K562 (cell line): Measurements from ENCODE around the gene IL11. TPM values are rescaled to one million over a fixed set of nuclear protein-coding genes. Genes with fewer than 3 reads are reported as not detected.

Source experiments
- ETS1 ChIP-seq: conservative IDR thresholded peaks from 2 replicates; pipeline ENCODE4 v1.6.1; 2011; ENCODE audit warnings: low read depth, mild to moderate bottlenecking, low read length; ENCODE audit not compliant: control insufficient read depth
- GABPB1 ChIP-seq: sonication (generic); formaldehyde crosslinking; IDR thresholded peaks from 2 replicates; pipeline ENCODE4 v1.8.0; 2022; ENCODE audit warnings: mild to moderate bottlenecking, missing genetic modification reagents
- HCFC1 ChIP-seq: IDR thresholded peaks from 2 replicates; pipeline ENCODE4 v1.6.1; 2012; ENCODE audit warnings: low read depth, low read length, improper control_type of control experiment
- HDAC2 ChIP-seq: fragments of 450-650 bp; IDR thresholded peaks from 2 replicates; pipeline ENCODE4 v1.6.1; 2016; ENCODE audit warnings: mild to moderate bottlenecking
- L3MBTL2 ChIP-seq: fragments of 450-650 bp; IDR thresholded peaks from 2 replicates; pipeline ENCODE4 v1.6.1; 2016; ENCODE audit warnings: mild to moderate bottlenecking, moderate library complexity
- NR1H2 ChIP-seq: sonication (generic); formaldehyde crosslinking; IDR thresholded peaks from 2 replicates; pipeline ENCODE4 v1.4.0; 2020; ENCODE audit warnings: mild to moderate bottlenecking, missing genetic modification reagents
- SIX5 ChIP-seq, 2 experiments: IDR thresholded peaks; 2 replicates each; pipeline ENCODE4 v1.6.1; 2011; ENCODE audit warnings: low read length in 2 of 2, borderline replicate concordance in 1 of 2, low read depth in 1 of 2, mild to moderate bottlenecking in 1 of 2, moderate library complexity in 1 of 2; ENCODE audit not compliant: insufficient read depth in 1 of 2
- YY1 ChIP-seq, 3 experiments: IDR thresholded peaks; 2 replicates each; pipeline ENCODE4 v1.6.1; 2011; ENCODE audit warnings: low read length in 2 of 3, mild to moderate bottlenecking in 2 of 3, moderate library complexity in 2 of 3, borderline replicate concordance in 1 of 3, control low read depth in 1 of 3, low read depth in 1 of 3; ENCODE audit not compliant: insufficient read depth in 3 of 3, insufficient replicate concordance in 2 of 3, control insufficient read depth in 1 of 3, insufficient read length in 1 of 3; ENCODE audit errors: extremely low read depth in 1 of 3
- ZBTB43 ChIP-seq: sonication (generic); formaldehyde crosslinking; IDR thresholded peaks from 2 replicates; pipeline ENCODE4 v1.8.0; 2023; ENCODE audit warnings: mild to moderate bottlenecking, missing genetic modification reagents
- ZNF197 ChIP-seq: fragments of 200-800 bp; sonication (Bioruptor generic); IDR thresholded peaks from 2 replicates; pipeline ENCODE4 v1.6.1; 2016; ENCODE audit warnings: low read depth, missing genetic modification characterization, missing compliant biosample characterization
- ZNF766 ChIP-seq: fragments of 200-800 bp; sonication (Bioruptor generic); conservative IDR thresholded peaks from 2 replicates; pipeline ENCODE4 v1.6.1; 2016; ENCODE audit warnings: missing genetic modification characterization, missing compliant biosample characterization
- polyA plus RNA-seq, 8 experiments: library from polyadenylated mRNA; depleted of rRNA in 4 of 8; stranded (reverse) in 5 of 8; unstranded in 3 of 8; fragments of >200 nt; fragmentation: Nextera tagmentation in 2 of 8; fragmentation: Illumina TruSeq in 1 of 8; extraction: Ambion mirVana in 2 of 8; extraction: Trizol in 1 of 8; gene quantifications; 2 replicates each; pipeline versions ENCODE4 v1.2.1 to v1.2.3, GENCODE V29; 2011 to 2014; ENCODE audit warnings: inconsistent platforms in 1 of 8, missing spikeins in 1 of 8
- total RNA-seq, 7 experiments: library from RNA; depleted of rRNA in 6 of 7; stranded (reverse); fragments of >200 nt in 6 of 7; fragmentation: Illumina TruSeq in 2 of 7; extraction: Trizol in 2 of 7; gene quantifications; 2 replicates each; pipeline versions ENCODE4 v1.2.1 to v1.2.3, GENCODE V29; 2011 to 2021; ENCODE audit warnings: low replicate concordance in 1 of 7
- TF ChIP-seq, protein P1 (sequence below), 2 experiments: fragments of 450-650 bp in 1 of 2; sonication (generic) in 1 of 2; formaldehyde crosslinking in 1 of 2; IDR thresholded peaks in 1 of 2; conservative IDR thresholded peaks in 1 of 2; 2 replicates each; pipeline versions ENCODE4 v1.6.1 to v1.8.1; 2016 to 2023; ENCODE audit warnings: mild to moderate bottlenecking in 2 of 2, moderate library complexity in 2 of 2, inconsistent platforms in 1 of 2, missing genetic modification reagents in 1 of 2
- TF ChIP-seq, protein P2 (sequence below): fragments of 450-650 bp; IDR thresholded peaks from 2 replicates; pipeline ENCODE4 v1.6.1; 2014; ENCODE audit warnings: low read depth, mild to moderate bottlenecking, moderate library complexity, borderline replicate concordance
- TF ChIP-seq, protein P3 (sequence below), 2 experiments: fragments of 450-650 bp; IDR thresholded peaks; 2 replicates each; pipeline ENCODE4 v1.6.1; 2018; ENCODE audit warnings: mild to moderate bottlenecking in 2 of 2, low read depth in 1 of 2; ENCODE audit not compliant: partially characterized antibody in 2 of 2

IL11 gene
- total and polyA plus RNA-seq, 9 of the 15 experiments (the other 6 are each of a cell fraction or from before 2014, with no cell fraction given): 0.04 to 0.42 (median 0.06) TPM; not detected in 6

DNA sequence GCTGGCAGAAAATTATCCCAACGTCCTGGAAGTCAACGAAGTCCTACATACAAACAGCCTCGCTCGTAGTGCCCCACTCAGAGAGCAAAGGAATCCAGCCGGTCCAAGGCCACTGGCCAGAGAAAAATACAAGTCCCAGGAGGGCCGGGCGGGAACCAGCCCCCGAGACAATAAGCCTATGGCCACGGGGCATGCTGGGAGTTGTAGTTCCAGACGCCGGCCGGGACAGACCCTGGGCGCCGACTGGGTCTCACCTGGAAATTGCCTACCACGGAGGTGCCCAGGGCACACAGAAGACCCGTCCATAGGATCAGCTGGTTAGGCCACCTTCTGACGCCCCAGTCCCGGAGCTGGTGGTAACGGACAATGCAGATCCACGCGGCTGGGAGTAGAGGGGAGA, 50.5 kb downstream of the IL11 start (continued):
- TF ChIP-seq, protein P1, sequence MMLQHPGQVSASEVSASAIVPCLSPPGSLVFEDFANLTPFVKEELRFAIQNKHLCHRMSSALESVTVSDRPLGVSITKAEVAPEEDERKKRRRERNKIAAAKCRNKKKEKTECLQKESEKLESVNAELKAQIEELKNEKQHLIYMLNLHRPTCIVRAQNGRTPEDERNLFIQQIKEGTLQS (IDR thresholded peaks at IDR 0.05): no peak
- TF ChIP-seq, protein P1 (CRISPR knock-in tag; conservative IDR thresholded peaks at IDR 0.05): no peak
- TF ChIP-seq ZNF197 (CRISPR knock-in tag) (0 out of 2 replicates have a peak, but pooled peaks have one; percentile 57), HDAC2 (no peak), SIX5 (IDR thresholded peaks at IDR 0.05; ENCODE audit: borderline replicate concordance in 1 of 2, insufficient read depth in 1 of 2, low read depth in 1 of 2, low read length in 2 of 2) (peak; percentile 95 to 97), ZNF766 (CRISPR knock-in tag) (peak; percentile 79), HCFC1 (peak; percentile 98), GABPB1 (CRISPR knock-in tag) (0 out of 2 replicates have a peak, but pooled peaks have one; percentile 32), ZBTB43 (CRISPR knock-in tag) (no peak), ETS1 (peak; percentile 94), L3MBTL2 (peak; percentile 20; the same call in 1 of the 2 replicates), YY1 (IDR thresholded peaks at IDR 0.05; ENCODE audit: borderline replicate concordance in 1 of 3, control insufficient read depth in 1 of 3, extremely low read depth in 1 of 3, insufficient read depth in 3 of 3, insufficient read length in 1 of 3, insufficient replicate concordance in 2 of 3, low read depth in 1 of 3, low read length in 2 of 3) (peak in 2 of 3 experiments; percentile 33 to 45), NR1H2 (CRISPR knock-in tag) (no peak)
- TF ChIP-seq, protein P2, sequence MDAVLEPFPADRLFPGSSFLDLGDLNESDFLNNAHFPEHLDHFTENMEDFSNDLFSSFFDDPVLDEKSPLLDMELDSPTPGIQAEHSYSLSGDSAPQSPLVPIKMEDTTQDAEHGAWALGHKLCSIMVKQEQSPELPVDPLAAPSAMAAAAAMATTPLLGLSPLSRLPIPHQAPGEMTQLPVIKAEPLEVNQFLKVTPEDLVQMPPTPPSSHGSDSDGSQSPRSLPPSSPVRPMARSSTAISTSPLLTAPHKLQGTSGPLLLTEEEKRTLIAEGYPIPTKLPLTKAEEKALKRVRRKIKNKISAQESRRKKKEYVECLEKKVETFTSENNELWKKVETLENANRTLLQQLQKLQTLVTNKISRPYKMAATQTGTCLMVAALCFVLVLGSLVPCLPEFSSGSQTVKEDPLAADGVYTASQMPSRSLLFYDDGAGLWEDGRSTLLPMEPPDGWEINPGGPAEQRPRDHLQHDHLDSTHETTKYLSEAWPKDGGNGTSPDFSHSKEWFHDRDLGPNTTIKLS: peak; percentile 71; the same call in 1 of the 2 replicates
- TF ChIP-seq, protein P3, sequence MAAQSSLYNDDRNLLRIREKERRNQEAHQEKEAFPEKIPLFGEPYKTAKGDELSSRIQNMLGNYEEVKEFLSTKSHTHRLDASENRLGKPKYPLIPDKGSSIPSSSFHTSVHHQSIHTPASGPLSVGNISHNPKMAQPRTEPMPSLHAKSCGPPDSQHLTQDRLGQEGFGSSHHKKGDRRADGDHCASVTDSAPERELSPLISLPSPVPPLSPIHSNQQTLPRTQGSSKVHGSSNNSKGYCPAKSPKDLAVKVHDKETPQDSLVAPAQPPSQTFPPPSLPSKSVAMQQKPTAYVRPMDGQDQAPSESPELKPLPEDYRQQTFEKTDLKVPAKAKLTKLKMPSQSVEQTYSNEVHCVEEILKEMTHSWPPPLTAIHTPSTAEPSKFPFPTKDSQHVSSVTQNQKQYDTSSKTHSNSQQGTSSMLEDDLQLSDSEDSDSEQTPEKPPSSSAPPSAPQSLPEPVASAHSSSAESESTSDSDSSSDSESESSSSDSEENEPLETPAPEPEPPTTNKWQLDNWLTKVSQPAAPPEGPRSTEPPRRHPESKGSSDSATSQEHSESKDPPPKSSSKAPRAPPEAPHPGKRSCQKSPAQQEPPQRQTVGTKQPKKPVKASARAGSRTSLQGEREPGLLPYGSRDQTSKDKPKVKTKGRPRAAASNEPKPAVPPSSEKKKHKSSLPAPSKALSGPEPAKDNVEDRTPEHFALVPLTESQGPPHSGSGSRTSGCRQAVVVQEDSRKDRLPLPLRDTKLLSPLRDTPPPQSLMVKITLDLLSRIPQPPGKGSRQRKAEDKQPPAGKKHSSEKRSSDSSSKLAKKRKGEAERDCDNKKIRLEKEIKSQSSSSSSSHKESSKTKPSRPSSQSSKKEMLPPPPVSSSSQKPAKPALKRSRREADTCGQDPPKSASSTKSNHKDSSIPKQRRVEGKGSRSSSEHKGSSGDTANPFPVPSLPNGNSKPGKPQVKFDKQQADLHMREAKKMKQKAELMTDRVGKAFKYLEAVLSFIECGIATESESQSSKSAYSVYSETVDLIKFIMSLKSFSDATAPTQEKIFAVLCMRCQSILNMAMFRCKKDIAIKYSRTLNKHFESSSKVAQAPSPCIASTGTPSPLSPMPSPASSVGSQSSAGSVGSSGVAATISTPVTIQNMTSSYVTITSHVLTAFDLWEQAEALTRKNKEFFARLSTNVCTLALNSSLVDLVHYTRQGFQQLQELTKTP (IDR thresholded peaks at IDR 0.05; ENCODE audit: low read depth in 1 of 2, partially characterized antibody in 2 of 2): peak in 1 of 2 experiments; percentile 98
